ENCODE measurements around the gene IFNGR2.
"Not testable (repeated sequence)": the region's sequence is repeated elsewhere in the genome, so short reads cannot be mapped to it uniquely, and the experiment has no call there.

Gene IFNGR2

DNA sequence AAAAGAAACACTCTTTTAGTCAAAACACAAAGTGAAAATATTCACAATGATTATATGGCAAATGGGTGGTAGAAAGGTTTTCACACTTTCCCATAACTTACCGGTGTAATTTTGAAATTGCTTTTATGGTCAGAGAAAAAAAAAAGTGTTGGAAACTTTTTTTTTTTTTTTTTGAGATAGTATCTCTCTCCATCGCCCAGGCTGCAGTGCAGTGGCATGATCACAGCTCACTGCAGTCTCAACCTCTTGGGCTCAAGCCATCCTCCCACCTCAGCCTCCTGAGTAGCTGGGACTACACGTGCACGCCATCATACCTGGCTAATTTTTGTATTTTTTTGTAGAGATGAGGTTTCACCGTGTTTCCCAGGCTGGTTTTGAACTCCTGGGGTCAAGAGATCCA is 3.3 kb downstream of the IFNGR2 start:
- no peak for DNase-seq (ENCODE audit: low spot score)
- TF ChIP-seq, protein P1, sequence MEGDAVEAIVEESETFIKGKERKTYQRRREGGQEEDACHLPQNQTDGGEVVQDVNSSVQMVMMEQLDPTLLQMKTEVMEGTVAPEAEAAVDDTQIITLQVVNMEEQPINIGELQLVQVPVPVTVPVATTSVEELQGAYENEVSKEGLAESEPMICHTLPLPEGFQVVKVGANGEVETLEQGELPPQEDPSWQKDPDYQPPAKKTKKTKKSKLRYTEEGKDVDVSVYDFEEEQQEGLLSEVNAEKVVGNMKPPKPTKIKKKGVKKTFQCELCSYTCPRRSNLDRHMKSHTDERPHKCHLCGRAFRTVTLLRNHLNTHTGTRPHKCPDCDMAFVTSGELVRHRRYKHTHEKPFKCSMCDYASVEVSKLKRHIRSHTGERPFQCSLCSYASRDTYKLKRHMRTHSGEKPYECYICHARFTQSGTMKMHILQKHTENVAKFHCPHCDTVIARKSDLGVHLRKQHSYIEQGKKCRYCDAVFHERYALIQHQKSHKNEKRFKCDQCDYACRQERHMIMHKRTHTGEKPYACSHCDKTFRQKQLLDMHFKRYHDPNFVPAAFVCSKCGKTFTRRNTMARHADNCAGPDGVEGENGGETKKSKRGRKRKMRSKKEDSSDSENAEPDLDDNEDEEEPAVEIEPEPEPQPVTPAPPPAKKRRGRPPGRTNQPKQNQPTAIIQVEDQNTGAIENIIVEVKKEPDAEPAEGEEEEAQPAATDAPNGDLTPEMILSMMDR (conservative IDR thresholded peaks at IDR 0.05; ENCODE audit: low read depth) = no peak
- ChIA-PET CTCF (no interaction called here), POLR2A (ENCODE audit: low non-redundant PET) (interaction anchor here (0.7 kb wide), 2 partner anchors 10 to 22 kb away, joined by 4 to 5 read pairs; no protein-coding TSS in a partner anchor)
- H3K27ac ChIP-seq = peak overlapping the region; percentile 96

DNA sequence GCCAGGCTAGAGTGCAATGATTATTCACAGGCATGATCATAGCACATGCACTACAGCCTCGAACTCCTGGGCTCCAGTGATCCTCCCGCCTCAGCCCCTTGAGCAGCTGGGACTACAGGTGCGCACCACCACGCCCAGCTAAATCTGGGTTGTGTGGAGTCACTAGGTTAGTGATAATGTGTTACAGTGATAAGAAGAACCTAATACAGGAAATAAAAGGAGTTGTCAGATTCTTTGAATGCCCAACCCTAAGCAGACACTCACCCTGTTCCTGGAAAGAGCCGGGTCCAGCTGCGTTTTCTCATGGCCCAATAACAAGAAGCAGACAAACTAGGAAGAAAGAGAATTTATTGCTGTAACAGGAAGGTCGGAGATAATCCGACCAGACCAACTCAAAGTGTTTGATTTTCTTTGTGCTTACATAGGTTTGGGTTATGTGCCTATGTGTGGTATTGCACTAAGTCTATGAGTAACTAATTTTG is 8.8 kb downstream of the IFNGR2 start:
- TF ChIP-seq, protein P1 (conservative IDR thresholded peaks at IDR 0.05; ENCODE audit: low read depth) = no peak
- H3K27ac ChIP-seq = peak overlapping the region; percentile 83
- ChIA-PET CTCF (interaction anchor here (0.8 kb wide), 1 partner anchor 8 kb away, joined by 3 read pairs; no protein-coding TSS in a partner anchor), POLR2A (ENCODE audit: low non-redundant PET) (no interaction called here)
- DNase-seq (ENCODE audit: low spot score) = no peak

DNA sequence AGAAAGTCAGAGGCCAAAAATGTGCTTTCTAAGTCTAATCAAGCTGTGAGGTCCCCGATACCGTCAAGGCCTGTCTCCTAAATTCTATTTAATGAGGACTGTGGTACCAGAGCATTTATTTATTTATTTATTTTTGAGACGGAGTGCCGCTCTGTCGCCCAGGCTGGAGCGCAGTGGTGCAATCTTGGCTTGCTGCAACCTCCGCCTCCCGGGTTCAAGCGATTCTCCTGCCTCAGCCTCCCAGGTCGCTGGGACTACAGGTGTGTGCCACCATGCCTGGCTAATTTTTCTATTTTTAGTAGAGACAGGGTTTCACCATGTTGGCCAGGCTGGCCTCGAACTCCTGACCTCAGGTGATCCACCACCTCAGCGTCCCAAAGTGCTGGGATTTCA is 9.2 kb downstream of the IFNGR2 start:
- CTCF ChIA-PET = interaction anchor here (0.8 kb wide), 1 partner anchor 9 kb away, joined by 3 read pairs; no protein-coding TSS in a partner anchor
- not testable (repeated sequence) for DNase-seq (ENCODE audit: low spot score)
- H3K27ac ChIP-seq = peak overlapping the region; percentile 51
- POLR2A ChIA-PET (ENCODE audit: low non-redundant PET) = interaction anchor here (0.6 kb wide), 1 partner anchor 26 kb away, joined by 6 read pairs; no protein-coding TSS in a partner anchor

DNA sequence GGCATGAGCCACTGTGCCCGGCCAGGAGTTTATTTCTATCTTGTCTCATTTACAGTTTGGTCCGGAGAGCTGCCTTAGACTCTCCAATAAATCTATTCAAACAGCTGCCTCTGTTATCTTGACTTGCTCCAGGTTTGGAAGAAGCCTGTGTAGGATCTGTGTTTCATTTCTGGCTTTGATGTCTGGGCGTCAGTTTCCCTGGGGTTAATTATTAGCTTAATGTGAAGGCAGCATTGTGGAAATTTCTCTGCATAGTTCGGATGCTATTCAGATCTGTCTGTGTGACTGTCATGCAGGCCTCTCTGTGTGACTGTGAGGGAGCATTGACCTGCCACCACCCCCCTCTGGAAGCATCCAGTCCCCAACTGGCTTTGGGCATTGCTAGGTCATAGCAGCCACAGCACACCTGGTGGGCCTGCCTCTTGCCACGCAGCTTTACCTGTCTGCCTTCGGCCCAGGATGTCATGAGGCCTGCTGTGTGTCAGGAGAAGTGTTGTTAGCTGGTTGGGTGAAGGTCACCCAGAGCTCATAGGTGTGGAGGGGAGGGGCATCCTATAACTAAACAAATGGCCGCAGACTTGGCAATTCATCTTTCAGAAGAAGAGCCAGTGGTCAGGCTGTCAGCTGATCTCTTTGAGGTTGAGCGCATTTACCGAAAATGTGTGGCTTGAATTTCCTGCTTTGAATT is 9.8 kb downstream of the IFNGR2 start:
- TF ChIP-seq, protein P1 (conservative IDR thresholded peaks at IDR 0.05; ENCODE audit: low read depth) = no peak
- DNase-seq (ENCODE audit: low spot score) = no peak
- ChIA-PET CTCF (no interaction called here), POLR2A (ENCODE audit: low non-redundant PET) (interaction anchor here (0.6 kb wide), 1 partner anchor 25 kb away, joined by 6 read pairs; no protein-coding TSS in a partner anchor)
- H3K27ac ChIP-seq = peak overlapping the region; percentile 51

DNA sequence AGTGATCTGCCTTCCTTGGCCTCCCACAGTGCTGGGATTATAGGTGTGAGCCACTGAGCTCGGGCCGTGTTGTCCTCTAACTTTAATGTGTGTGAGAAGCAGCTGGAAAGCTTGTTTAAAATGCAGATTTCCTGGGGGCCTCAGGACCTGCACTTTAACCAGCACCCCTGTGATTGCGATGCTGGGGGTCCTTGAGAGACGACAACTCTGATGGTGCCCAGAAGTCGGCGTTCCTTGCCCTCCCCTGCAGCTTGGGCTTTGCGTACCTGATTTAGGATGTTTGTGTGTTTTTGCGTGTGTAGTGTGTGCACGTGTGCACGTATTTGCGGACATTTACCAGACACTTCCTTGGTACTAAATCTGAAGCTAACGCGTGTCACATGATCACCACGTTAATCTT is 10.9 kb downstream of the IFNGR2 start:
- POLR2A ChIA-PET (ENCODE audit: low non-redundant PET) = no interaction called here
- TF ChIP-seq, protein P1 (conservative IDR thresholded peaks at IDR 0.05; ENCODE audit: low read depth) = no peak
- peak overlapping the region; percentile 42 for H3K27ac ChIP-seq
- CTCF ChIA-PET = interaction anchor here (0.5 to 0.7 kb wide), 3 partner anchors 31 to 274 kb away, joined by 3 to 10 read pairs (median 4); no protein-coding TSS in a partner anchor
- no peak for DNase-seq (ENCODE audit: low spot score)

DNA sequence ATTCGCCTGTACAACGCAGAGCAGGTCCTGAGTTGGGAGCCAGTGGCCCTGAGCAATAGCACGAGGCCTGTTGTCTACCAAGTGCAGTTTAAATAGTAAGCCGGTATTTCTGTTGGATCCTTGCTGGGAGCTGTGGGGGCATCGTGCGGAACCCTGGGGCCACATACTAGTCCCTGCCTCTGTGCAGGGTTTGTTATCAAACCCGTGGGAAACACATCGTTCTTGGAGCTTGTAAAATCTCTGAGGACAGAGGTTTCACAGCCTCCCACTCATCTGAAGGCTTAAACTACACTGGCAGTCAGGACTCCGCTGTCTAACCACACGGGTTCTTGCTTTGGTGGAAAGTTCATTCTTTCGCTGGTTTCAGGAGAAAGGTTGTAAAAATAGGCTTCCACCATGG is 11.7 kb downstream of the IFNGR2 start:
- ChIA-PET POLR2A (ENCODE audit: low non-redundant PET) (no interaction called here), CTCF (interaction anchor here (0.5 to 1.1 kb wide), 2 partner anchors 54 to 273 kb away, joined by 3 to 10 read pairs; no protein-coding TSS in a partner anchor)
- no peak for DNase-seq (ENCODE audit: low spot score)

More for the DNA sequence above, 11.7 kb downstream of the IFNGR2 start:
- TF ChIP-seq, protein P1 (conservative IDR thresholded peaks at IDR 0.05; ENCODE audit: low read depth) = no peak
- peak overlapping the region; percentile 42 for H3K27ac ChIP-seq
